NT2/D1 (cell line): ENCODE measurements around the gene PWWP2B.
"Not testable (repeated sequence)": the region's sequence is repeated elsewhere in the genome, so short reads cannot be mapped to it uniquely, and the experiment has no call there.

Experiments used
- SUZ12 ChIP-seq: IDR thresholded peaks from 2 replicates; pipeline ENCODE4 v1.6.1; 2011; ENCODE audit not compliant: insufficient read length, insufficient read depth; ENCODE audit errors: extremely low read depth
- YY1 ChIP-seq: IDR thresholded peaks from 2 replicates; pipeline ENCODE4 v1.6.1; 2011; ENCODE audit not compliant: insufficient read length, insufficient read depth
- ZNF274 ChIP-seq: IDR thresholded peaks from 2 replicates; pipeline ENCODE4 v1.6.1; 2011; ENCODE audit warnings: mild to moderate bottlenecking, low read depth, low read length

DNA sequence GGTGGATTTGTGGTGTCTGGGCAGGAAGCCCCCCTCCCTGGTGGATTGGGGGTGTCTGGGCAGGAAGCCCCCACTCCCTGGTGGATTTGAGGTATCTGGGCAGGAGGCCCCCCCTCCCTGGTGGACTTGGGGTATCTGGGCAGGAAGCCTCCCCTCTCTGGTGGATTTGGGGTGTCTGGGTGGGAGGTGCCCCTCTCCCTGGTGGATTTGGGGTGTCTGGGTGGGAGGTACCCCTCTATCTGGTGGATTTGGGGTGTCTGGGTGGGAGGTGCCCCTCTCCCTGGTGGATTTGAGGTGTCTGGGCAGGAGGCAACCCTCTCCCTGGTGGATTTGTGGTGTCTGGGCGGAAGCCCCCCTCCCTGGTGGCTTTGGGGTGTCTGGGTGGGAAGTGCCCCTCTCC, 10.1 kb upstream of the PWWP2B start:
- TF ChIP-seq ZNF274, SUZ12, YY1: not testable (repeated sequence)
